ENCODE results near the gene FAM209A.
"Not testable (repeated sequence)": the region's sequence is repeated elsewhere in the genome, so short reads cannot be mapped to it uniquely, and the experiment has no call there.

FAM209A gene

DNA sequence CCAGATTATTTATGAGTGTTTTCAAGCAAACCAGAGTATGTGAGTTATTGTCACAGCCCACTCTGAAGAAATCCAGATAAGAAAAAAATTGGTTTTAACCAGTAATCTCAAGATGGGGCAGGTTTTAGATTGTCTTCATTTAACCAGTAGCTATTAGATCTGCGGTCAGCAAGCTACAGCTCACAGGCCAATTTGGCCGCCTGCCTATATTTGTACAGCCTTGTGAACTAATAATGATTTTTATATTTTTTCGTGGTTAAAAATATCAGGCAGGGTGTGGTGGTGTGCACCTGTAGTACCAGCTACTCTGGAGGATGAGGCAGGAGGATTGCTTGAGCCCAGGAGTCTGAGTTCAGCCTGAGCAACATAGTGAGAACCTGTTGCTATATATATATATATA, 13.5 kb downstream of the FAM209A start:
- DNase-seq, result no peak

DNA sequence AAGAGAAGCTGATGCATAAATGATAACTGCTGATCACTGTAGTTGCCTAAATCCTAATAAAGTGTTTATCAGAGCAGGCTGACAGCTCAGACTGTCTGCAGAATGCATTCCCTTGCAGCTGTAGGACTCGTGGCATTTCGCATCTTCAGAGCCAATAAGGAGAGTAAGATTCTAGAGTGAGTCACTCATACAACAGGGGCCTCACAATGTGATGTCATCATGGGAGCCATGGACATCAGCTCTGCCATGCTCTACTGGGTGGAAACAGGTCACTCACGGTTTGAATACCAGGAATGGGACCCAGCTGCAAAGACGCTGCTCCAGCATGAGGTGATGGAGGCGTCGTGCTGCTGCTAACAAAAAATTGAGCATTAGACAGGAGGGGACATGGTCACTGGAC, 15.9 kb downstream of the FAM209A start:
- DNase-seq, result no peak

DNA sequence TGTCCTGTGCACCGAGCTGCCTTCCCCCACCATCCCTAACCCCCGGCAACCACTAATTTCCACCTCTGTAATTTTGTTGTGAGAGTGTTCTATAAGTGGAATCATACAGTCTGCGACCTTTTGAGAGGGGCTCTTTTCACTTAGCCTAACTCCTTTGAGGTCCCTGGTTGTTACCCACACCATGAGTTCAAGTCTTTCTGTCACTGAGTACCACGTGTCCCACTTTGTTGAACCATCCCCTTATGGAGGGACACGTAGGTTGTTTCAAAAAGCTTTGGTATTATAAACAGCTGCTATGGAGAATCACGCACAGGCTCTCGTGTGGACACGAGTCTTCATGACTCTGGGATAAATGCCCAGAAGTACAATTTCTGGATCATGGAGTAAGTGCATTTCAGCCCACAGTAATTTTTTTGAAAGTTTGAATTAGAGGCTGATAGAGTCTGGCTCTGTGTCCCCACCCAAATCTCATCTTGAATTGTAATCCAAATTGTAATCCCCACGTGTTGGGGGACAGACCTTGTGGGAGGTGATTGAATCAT, 18.0 kb downstream of the FAM209A start:
- DNase-seq, result no peak

DNA sequence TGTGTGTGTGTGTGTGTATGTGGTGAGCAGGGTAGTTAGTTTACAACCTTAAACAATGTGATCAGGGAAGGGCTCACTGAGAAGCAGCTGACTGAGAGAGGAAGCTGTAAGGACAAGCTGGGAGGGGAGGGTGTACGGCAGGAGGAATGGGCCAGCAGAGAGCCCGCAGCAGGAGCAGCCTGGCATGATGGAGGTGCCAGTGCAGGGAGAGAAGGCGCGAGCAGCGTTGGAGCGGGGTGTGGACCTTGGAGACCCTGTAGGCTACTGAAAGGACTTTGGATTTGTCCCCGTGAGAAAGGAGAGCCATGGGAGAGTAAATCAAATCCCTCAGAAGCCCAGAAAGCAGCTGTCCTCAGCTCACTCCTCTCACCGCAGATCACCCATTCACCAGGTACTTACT, 27.0 kb downstream of the FAM209A start:
- no peak for DNase-seq

DNA sequence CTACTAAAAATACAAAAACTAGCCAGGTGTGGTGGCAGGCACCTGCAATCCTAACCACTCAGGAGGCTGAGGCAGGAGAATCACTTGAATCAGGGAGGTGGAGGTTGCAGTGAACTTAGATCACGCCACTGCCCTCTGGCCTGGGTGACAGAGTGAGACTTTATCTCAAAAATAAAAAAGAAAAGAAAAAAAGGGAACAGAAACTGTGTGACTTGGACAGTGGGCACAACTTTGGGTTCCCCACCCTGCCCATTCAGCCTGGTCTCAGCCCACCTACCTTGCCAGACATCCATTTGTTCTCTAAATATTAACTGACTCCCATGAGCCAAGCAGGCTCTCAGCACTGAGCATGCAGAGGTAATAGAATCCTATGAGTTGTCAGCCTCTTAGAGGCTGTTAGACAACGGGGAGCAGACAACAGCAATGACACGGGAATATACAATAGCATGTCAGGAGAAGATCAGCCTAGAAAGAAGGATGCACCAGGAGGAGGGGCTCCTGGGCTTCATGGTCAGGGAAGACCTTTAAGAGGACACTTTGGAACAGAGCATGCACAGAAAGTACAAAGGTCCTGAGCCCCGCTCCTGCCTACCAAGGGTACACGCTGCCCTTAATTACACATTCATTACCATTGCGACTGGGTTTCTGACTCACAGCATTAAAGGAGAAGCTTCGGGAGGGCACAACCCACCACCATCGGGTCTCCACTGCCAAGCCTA, 28.5 kb downstream of the FAM209A start:
- DNase-seq, result no peak

DNA sequence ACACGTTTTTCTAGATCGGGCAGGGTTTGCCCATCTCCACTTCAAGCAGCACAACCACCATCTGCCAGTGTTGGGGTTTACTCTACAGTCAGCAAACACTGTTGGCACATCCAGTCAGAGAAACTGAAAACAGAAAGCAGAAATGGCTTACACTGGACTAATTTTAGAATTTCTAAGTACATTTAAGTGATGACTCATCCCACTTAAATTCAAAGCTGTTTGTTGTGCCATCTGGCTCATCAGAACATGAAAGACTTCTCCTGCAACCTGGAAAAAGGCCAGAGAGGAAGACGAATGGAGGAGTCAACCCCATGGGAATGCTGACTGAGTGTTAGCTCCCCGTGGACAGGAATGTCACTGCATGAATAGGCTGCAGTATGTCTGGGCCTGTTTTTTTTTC, 30.3 kb downstream of the FAM209A start:
- DNase-seq, result peak in 16 of 51 donors; percentile 5 to 60 (median 25)

DNA sequence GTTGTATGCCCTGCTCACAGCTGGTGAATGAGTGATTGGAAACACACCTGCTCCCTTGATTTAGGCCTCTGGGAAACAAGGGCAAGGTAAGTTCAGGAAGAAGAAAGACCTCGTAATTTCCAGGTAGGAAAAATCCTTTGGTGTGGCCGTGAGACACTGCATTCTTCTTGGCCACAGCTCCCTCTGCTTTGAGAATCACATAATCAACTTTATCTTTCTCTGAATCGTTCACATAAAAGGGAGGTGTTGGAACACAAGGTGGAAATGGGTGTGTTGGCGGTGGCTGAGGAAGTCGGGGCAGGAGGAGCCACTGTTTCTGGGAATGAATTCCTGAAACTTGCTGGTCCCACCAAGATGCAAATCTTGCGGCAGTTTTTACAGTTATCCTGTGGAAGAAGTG, 34.4 kb downstream of the FAM209A start:
- no peak for DNase-seq

DNA sequence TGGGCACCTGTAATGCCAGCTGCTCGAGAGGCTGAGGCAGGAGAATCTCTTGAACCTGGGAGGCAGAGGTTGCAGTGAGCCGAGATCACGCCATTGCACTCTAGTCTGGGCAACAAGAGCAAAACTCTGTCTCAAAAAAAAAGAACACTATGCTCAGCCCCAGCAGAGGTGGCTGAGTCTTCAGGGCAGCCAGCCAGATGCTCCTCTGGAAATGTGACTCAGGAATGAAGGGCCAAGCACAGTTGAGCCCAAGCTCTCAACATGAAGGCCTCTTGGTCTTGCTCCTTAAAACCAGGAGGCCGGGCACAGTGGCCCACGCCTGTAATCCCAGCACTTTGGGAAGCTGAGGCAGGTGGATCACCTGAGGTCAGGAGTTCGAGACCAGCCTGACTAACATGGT, 40.0 kb downstream of the FAM209A start:
- DNase-seq, result not testable (repeated sequence)

DNA sequence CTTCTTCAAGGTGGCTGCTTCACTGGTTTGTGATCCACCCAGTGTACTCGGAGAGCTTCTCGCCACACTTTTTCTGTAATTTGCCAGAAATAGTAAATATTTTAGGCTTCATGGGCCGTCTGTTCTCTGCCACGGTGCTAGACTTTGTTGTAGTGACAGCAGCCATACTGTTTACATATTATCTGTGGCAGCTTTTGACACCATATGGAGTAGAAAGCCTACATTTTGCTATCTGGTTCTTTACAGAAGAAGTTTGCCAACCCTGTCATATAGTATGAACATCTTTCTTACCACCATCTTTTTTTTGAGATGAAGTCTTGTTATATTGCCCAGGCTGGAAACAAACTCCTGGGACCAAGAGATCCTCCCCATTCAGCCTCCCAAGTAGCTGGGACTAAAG, 41.0 kb downstream of the FAM209A start:
- no peak for DNase-seq

DNA sequence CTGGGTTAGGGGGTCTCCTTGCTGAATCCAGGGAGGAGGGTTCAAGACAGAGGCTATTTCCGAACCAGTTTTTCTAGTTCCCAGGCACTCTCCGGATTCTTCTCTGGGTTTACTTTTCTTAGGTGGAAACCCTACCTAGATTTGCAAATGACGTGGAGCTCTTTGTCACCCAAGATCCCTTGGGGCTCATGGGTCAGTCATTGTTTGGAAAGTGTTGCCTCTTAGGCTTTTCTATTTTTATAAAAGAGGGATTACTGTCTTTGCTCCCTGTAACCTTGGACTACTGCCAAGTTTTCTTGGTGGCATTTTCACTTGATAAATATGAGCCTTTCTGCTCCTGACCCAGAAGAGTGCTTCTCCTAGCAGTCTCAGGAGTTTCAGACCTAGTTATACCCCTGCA, 42.1 kb downstream of the FAM209A start:
- DNase-seq, result no peak

DNA sequence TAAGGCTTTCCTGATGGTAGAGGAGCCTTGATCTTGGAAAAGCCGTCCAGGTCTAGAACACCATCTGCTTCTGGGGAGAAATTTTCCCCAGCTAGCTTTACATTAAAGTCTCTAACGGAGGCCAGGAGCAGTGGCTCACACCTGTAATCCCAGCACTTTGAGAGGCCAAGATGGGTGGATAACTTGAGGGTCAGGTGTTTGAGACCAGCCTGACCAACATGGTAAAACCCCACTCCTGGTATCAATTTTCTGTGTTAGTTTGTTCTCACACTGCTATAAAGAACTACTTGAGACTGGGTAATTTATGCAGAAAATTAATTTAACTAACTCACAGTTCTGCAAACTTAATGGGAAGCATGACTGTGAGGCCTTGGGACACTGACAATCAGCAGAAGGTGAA, 46.3 kb downstream of the FAM209A start:
- no peak for DNase-seq

DNA sequence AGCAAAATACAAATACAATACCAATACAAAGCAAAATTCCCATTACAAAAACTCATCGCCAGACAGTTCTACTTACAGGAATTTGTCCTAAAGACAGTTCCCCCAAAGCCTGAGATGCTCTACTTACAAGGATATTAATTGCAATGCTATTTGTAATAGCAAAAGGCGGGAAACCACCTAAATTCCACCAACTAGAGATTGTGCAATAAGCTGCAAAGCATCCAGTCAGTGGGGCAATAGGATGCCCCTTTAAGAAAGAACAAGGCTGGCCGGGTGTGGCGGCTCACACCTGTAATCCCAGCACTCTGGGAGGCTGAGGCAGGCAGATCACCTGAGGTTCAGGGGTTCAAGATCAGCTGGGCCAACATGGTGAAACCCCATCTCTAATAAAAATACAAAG, 47.6 kb downstream of the FAM209A start:
- DNase-seq, result no peak

DNA sequence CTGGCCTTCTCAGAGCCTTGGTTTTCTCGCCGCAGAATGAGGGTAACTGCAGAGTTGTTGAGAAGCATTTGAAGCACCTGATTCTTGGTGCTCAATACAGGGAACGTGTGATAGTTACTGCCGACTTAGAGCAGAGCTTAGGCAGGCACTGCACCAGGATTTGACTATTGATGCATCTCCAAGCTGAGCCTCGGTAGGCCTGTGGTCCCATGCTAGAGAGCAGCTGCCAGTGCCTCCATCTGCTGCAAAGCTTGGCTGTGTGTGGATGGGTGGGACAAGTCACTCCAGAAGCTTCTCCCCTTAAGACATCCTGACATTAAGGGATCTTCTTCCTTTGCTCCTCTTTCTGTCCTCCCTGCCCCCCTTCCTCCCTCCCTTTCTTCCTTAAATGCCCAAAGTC, 49.4 kb downstream of the FAM209A start:
- DNase-seq, result no peak

DNA sequence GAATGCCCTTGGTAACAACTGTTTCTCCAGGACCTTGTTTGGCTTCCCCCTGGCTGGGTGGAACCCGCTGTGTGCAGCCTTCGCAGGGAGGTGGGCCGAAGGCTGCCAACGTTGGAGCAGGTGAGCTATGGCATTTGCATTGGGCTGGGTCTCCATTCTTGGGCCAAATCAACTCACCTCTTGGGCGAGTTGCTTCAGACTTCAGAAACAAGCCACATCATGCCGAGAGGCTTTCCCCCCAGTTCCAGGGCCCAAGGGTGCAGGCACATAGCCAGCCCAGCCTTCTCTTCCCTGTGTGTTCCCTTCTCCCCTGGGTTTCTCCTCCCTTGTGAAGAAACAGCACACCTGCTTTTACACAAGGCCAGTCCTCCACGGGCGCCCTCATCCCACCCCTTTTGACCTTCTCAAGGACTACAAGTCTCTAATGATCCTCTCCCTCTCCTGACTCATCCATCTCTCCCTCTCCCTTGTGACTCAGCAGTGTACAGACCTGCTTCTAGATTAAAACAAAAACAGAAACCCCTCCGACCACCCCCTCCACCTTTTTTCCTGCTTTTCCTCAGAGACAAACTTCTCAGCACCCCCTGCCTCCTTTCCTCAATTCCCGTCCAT, 50.1 kb downstream of the FAM209A start:
- no peak for DNase-seq

DNA sequence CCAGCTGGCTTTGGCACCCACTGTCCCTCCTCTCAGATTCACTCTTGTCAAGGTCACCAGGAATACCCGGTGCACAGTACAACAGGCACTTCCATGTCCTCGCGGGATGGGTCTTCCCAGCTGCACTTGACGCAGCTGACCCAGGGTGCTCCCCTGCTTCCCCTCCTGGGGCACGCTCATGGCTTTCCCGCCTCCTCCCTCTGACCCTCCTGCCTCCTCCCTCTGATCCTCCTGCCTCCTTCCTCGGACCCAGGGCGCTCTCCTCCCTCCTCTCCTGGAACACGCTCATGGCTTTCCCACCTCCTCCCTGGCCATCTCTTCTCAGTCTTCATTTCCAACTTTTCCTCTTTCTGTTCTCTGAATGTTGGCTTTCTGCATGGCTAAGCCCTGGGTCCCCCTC, 50.6 kb downstream of the FAM209A start:
- DNase-seq, result no peak

Measured in hypothalamus (tissue), 51 donors.